K562 (cell line): ENCODE results near the gene OR51B2. TPM values are rescaled to one million over a fixed set of nuclear protein-coding genes. Genes with fewer than 3 reads are reported as not detected.
A peak's percentile ranks its signal among the peaks of the same experiment; 100 is the strongest.

ENCODE experiments used
- ARID2 ChIP-seq: fragments of 450-650 bp; IDR thresholded peaks from 2 replicates; pipeline ENCODE4 v1.6.1; 2017; ENCODE audit warnings: antibody characterized with exemption, mild to moderate bottlenecking
- BHLHE40 ChIP-seq: IDR thresholded peaks from 2 replicates; pipeline ENCODE4 v1.6.1; 2011; ENCODE audit warnings: low read length, improper control_type of control experiment
- BMI1 ChIP-seq: fragments of 150-350 bp; IDR thresholded peaks from 2 replicates; pipeline ENCODE4 v1.6.1; 2014; ENCODE audit warnings: low read length
- CHAMP1 ChIP-seq: fragments of 450-650 bp; IDR thresholded peaks from 2 replicates; pipeline ENCODE4 v1.6.1; 2016; ENCODE audit warnings: mild to moderate bottlenecking
- CHCHD3 ChIP-seq: fragments of 250-450 bp; sonication (Bioruptor Pico); IDR thresholded peaks from 2 replicates; pipeline ENCODE4 v2.1.2; 2022; ENCODE audit warnings: mild to moderate bottlenecking
- CREB1 ChIP-seq, 2 experiments: sonication (generic) in 1 of 2; formaldehyde crosslinking in 1 of 2; IDR thresholded peaks; 2 replicates each; pipeline versions ENCODE4 v1.6.1 to v1.8.0; 2012 to 2022; ENCODE audit warnings: inconsistent platforms in 1 of 2, mild to moderate bottlenecking in 1 of 2, missing genetic modification reagents in 1 of 2, moderate library complexity in 1 of 2
- CREB5 ChIP-seq: fragments of 250-450 bp; sonication (Bioruptor Pico); IDR thresholded peaks from 2 replicates; pipeline ENCODE4 v1.5.0; 2020; ENCODE audit warnings: mild to moderate bottlenecking
- FIP1L1 ChIP-seq: fragments of 200-400 bp; formaldehyde crosslinking; IDR thresholded peaks from 2 replicates; pipeline ENCODE4 v1.6.1; 2018; ENCODE audit warnings: mild to moderate bottlenecking, low read depth, low read length; ENCODE audit not compliant: poor library complexity, severe bottlenecking
- GATAD2A ChIP-seq: fragments of 450-650 bp; IDR thresholded peaks from 2 replicates; pipeline ENCODE4 v1.6.1; 2017
- HCFC1 ChIP-seq: IDR thresholded peaks from 2 replicates; pipeline ENCODE4 v1.6.1; 2012; ENCODE audit warnings: low read depth, low read length, improper control_type of control experiment
- HDGF ChIP-seq: fragments of 450-650 bp; IDR thresholded peaks from 2 replicates; pipeline ENCODE4 v1.6.1; 2016
- HIVEP1 ChIP-seq: fragments of 250-450 bp; sonication (Bioruptor Pico); IDR thresholded peaks from 2 replicates; pipeline ENCODE4 v1.4.0; 2020; ENCODE audit warnings: mild to moderate bottlenecking
- ILF3 ChIP-seq: fragments of 450-650 bp; IDR thresholded peaks from 2 replicates; pipeline ENCODE4 v1.6.1; 2018; ENCODE audit warnings: antibody characterized with exemption, mild to moderate bottlenecking, moderate library complexity, borderline replicate concordance
- KHSRP ChIP-seq: fragments of 450-650 bp; IDR thresholded peaks from 2 replicates; pipeline ENCODE4 v1.6.1; 2017
- L3MBTL2 ChIP-seq: fragments of 450-650 bp; IDR thresholded peaks from 2 replicates; pipeline ENCODE4 v1.6.1; 2016; ENCODE audit warnings: mild to moderate bottlenecking, moderate library complexity
- LEF1 ChIP-seq: fragments of 450-650 bp; IDR thresholded peaks from 2 replicates; pipeline ENCODE4 v1.6.1; 2016; ENCODE audit warnings: mild to moderate bottlenecking
- NCOA1 ChIP-seq: fragments of 450-650 bp; IDR thresholded peaks from 2 replicates; pipeline ENCODE4 v1.6.1; 2016; ENCODE audit warnings: low read depth
- NCOA6 ChIP-seq: fragments of 450-650 bp; IDR thresholded peaks from 2 replicates; pipeline ENCODE4 v1.6.1; 2017; ENCODE audit warnings: mild to moderate bottlenecking
- PHTF2 ChIP-seq: fragments of 250-450 bp; sonication (Bioruptor Pico); IDR thresholded peaks from 2 replicates; pipeline ENCODE4 v1.5.0; 2021; ENCODE audit warnings: mild to moderate bottlenecking
- PML ChIP-seq: IDR thresholded peaks from 2 replicates; pipeline ENCODE4 v1.6.1; 2012; ENCODE audit warnings: low read length, inconsistent platforms
- RBM15 ChIP-seq: fragments of 200-400 bp; formaldehyde crosslinking; IDR thresholded peaks from 2 replicates; pipeline ENCODE4 v1.6.1; 2018; ENCODE audit warnings: mild to moderate bottlenecking, low read length, moderate library complexity; ENCODE audit not compliant: insufficient read depth
- SAP30 ChIP-seq: fragments of 200-600 bp; sonication (generic); IDR thresholded peaks from 2 replicates; pipeline ENCODE4 v1.6.1; 2012; ENCODE audit warnings: borderline replicate concordance, low read depth, mild to moderate bottlenecking, moderate library complexity, low read length, control low read depth, inconsistent platforms; ENCODE audit not compliant: insufficient read depth, poor library complexity, severe bottlenecking
- SMARCA5 ChIP-seq: fragments of 450-650 bp; IDR thresholded peaks from 2 replicates; pipeline ENCODE4 v1.6.1; 2016
- TARDBP ChIP-seq: fragments of 450-650 bp; IDR thresholded peaks from 2 replicates; pipeline ENCODE4 v1.6.1; 2016
- TRIM24 ChIP-seq, 2 experiments: fragments of 450-650 bp; IDR thresholded peaks; 2 replicates each; pipeline ENCODE4 v1.6.1; 2016
- ZNF124 ChIP-seq: sonication (generic); formaldehyde crosslinking; IDR thresholded peaks from 2 replicates; pipeline ENCODE4 v1.8.1; 2022; ENCODE audit warnings: missing genetic modification reagents
- ZNF217 ChIP-seq: sonication (generic); formaldehyde crosslinking; IDR thresholded peaks from 2 replicates; pipeline ENCODE4 v1.8.0; 2022; ENCODE audit warnings: mild to moderate bottlenecking, missing genetic modification reagents
- ZNF23 ChIP-seq: fragments of 250-450 bp; sonication (Bioruptor Pico); IDR thresholded peaks from 2 replicates; pipeline ENCODE4 v1.4.0; 2020; ENCODE audit warnings: mild to moderate bottlenecking
- polyA plus RNA-seq, 8 experiments: library from polyadenylated mRNA; depleted of rRNA in 4 of 8; stranded (reverse) in 5 of 8; unstranded in 3 of 8; fragments of >200 nt; fragmentation: Nextera tagmentation in 2 of 8; fragmentation: Illumina TruSeq in 1 of 8; extraction: Ambion mirVana in 2 of 8; extraction: Trizol in 1 of 8; gene quantifications; 2 replicates each; pipeline versions ENCODE4 v1.2.1 to v1.2.3, GENCODE V29; 2011 to 2014; ENCODE audit warnings: inconsistent platforms in 1 of 8, missing spikeins in 1 of 8
- total RNA-seq, 7 experiments: library from RNA; depleted of rRNA in 6 of 7; stranded (reverse); fragments of >200 nt in 6 of 7; fragmentation: Illumina TruSeq in 2 of 7; extraction: Trizol in 2 of 7; gene quantifications; 2 replicates each; pipeline versions ENCODE4 v1.2.1 to v1.2.3, GENCODE V29; 2011 to 2021; ENCODE audit warnings: low replicate concordance in 1 of 7
- TF ChIP-seq, protein P1 (sequence below): IDR thresholded peaks from 2 replicates; pipeline ENCODE4 v1.6.1; 2011; ENCODE audit not compliant: insufficient read length; ENCODE audit errors: extremely low read depth

OR51B2 gene
- total and polyA plus RNA-seq, 9 of the 15 experiments (the other 6 are each of a cell fraction or from before 2014, with no cell fraction given), result 0.38 to 6.6 (median 4.0) TPM

DNA sequence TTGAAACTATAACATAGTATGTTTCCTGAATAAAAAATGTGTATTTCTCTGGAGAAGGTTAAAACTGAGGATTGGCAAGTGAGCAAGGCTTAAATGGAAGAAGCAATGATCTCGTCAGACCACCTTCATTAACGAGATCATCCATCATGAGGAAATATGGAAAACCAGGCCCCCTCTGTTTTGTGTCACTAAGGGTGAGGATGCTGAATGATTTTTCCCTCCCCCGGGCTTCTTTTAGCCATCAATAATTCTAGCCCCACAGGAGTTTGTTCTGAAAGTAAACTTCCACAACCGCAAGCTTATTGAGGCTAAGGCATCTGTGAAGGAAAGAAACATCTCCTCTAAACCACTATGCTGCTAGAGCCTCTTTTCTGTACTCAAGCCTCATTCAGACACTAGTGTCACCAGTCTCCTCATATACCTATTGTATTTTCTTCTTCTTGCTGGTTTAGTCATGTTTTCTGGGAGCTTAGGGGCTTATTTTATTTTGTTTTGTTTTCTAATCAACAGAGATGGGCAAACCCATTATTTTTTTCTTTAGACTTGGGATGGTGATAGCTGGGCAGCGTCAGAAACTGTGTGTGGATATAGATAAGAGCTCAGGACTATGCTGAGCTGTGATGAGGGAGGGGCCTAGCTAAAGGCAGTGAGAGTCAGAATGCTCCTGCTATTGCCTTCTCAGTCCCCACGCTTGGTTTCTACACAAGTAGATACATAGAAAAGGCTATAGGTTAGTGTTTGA lies 48.6 kb downstream of the OR51B2 start (continued):
- TF ChIP-seq ILF3 (no peak; the same call in 1 of the 2 replicates), ZNF124 (CRISPR knock-in tag) (no peak), TARDBP (no peak), TRIM24 (IDR thresholded peaks at IDR 0.05) (peak in 1 of 2 experiments; percentile 41; a peak in 1 of 4 replicates), NCOA6 (no peak), LEF1 (peak; percentile 82), CHCHD3 (CRISPR knock-in tag) (no peak), ARID2 (no peak), SMARCA5 (no peak; the same call in 1 of the 2 replicates), CREB5 (CRISPR knock-in tag) (no peak), HCFC1 (no peak), HDGF (no peak), CREB1 (IDR thresholded peaks at IDR 0.05) (peak; percentile 70), CREB1 (CRISPR knock-in tag; IDR thresholded peaks at IDR 0.05) (no peak), ZNF217 (CRISPR knock-in tag) (no peak), PML (peak; percentile 75), KHSRP (no peak), GATAD2A (peak; percentile 74; the same call in 1 of the 2 replicates), NCOA1 (no peak), RBM15 (no peak), FIP1L1 (no peak), PHTF2 (CRISPR knock-in tag) (no peak), CHAMP1 (no peak; the same call in 1 of the 2 replicates), ZNF23 (CRISPR knock-in tag) (no peak), L3MBTL2 (0 out of 2 replicates have a peak, but pooled peaks have one; percentile 18), HIVEP1 (CRISPR knock-in tag) (no peak), BMI1 (no peak), SAP30 (no peak), BHLHE40 (no peak)
- TF ChIP-seq, protein P1, sequence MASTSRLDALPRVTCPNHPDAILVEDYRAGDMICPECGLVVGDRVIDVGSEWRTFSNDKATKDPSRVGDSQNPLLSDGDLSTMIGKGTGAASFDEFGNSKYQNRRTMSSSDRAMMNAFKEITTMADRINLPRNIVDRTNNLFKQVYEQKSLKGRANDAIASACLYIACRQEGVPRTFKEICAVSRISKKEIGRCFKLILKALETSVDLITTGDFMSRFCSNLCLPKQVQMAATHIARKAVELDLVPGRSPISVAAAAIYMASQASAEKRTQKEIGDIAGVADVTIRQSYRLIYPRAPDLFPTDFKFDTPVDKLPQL, result no peak
